K562 (cell line): ENCODE results near the gene ITGA7. TPM values are rescaled to one million over a fixed set of nuclear protein-coding genes. Genes with fewer than 3 reads are reported as not detected.

ENCODE experiments used
- ATAC-seq: fragments of 200-7000 bp; cut with Tn5 transposase; 3 replicates; pipeline ENCODE4 v1.9.1; 2020; ENCODE audit warnings: moderate library complexity
- BruUV-seq: library from RNA; stranded (reverse); fragments of 400-500 nt; replicated peaks from 2 replicates; lab custom pipeline; 2021; lab: Mats Ljungman, UMichigan
- CTCF ChIA-PET: fragments of 300-600 bp; formaldehyde crosslinking; extraction: SDS; loops from one replicate; lab custom pipeline; 2021; ENCODE audit warnings: low intra/inter-chr PET ratio; lab: Yijun Ruan, JAX
- POLR2A ChIA-PET: fragments of 300-600, 350-650 bp; sonication (Branson Sonifier 250); formaldehyde crosslinking; extraction: SDS; loops from one replicate; lab custom pipeline; 2021; ENCODE audit warnings: antibody characterized with exemption, inconsistent platforms; lab: Yijun Ruan, JAX
- DNase-seq, 4 experiments: peaks; one replicate each; pipeline versions ENCODE4 v3.0.0 to v3.0.0-alpha.2; 2011 to 2018; ENCODE audit warnings: low spot score in 3 of 4, mixed read lengths in 3 of 4; ENCODE audit errors: extremely low read depth in 1 of 4
- FAIRE-seq: peaks from 2 replicates; lab custom pipeline; 2011; peaks lifted over from hg19 to GRCh38; lab: Jason Lieb, UNC
- H2AFZ ChIP-seq: 2 replicates; pipeline ENCODE4 v1.6.0; 2011; ENCODE audit warnings: low read depth, low read length, control low read depth, inconsistent platforms
- H3K27ac ChIP-seq: fragments of 200-600 bp; 3 replicates; pipeline ENCODE4 v1.8.0; 2011; ENCODE audit warnings: low read depth, mild to moderate bottlenecking, control low read depth, inconsistent platforms, low read length, moderate library complexity, mixed read lengths; ENCODE audit errors: extremely low read depth
- H3K27me3 ChIP-seq, 2 experiments: fragments of 300-600 bp in 1 of 2; 2 replicates in 1 of 2; 3 replicates in 1 of 2; pipeline versions ENCODE4 v1.6.0 to v1.8.0; 2011; ENCODE audit warnings: inconsistent platforms in 2 of 2, low read length in 2 of 2, mild to moderate bottlenecking in 1 of 2, mixed read lengths in 1 of 2, moderate library complexity in 1 of 2; ENCODE audit not compliant: control insufficient read depth in 2 of 2, insufficient read depth in 2 of 2
- H3K36me3 ChIP-seq: fragments of 300-600 bp; 3 replicates; pipeline ENCODE4 v1.8.0; 2011; ENCODE audit warnings: mild to moderate bottlenecking, low read length, inconsistent platforms; ENCODE audit not compliant: control insufficient read depth, insufficient read depth
- H3K4me1 ChIP-seq, 2 experiments: fragments of 200-600 bp in 1 of 2; replicated peaks in 1 of 2; 2 replicates in 1 of 2; 3 replicates in 1 of 2; pipeline versions ENCODE4 v1.5.1 to v1.8.0; 2011; ENCODE audit warnings: inconsistent platforms in 2 of 2, low read length in 2 of 2, mild to moderate bottlenecking in 1 of 2, mixed read lengths in 1 of 2, moderate library complexity in 1 of 2; ENCODE audit not compliant: control insufficient read depth in 2 of 2, insufficient read depth in 2 of 2
- H3K4me2 ChIP-seq: 2 replicates; pipeline ENCODE4 v1.6.1; 2011; ENCODE audit warnings: low read length, control low read depth, inconsistent platforms, mixed read lengths; ENCODE audit not compliant: insufficient read depth
- H3K4me3 ChIP-seq: fragments of 200-600 bp; sonication (generic), shearing (Covaris generic); 2 replicates; pipeline ENCODE4 v1.5.1; 2016; ENCODE audit warnings: control low read depth, inconsistent platforms
- H3K79me2 ChIP-seq: fragments of 200-600 bp; 3 replicates; pipeline ENCODE4 v1.8.0; 2011; ENCODE audit warnings: low read length, inconsistent platforms; ENCODE audit not compliant: control insufficient read depth, insufficient read depth
- H3K9ac ChIP-seq, 2 experiments: 2 replicates each; pipeline versions ENCODE4 v1.6.0 to v1.6.1; 2011; ENCODE audit warnings: low read depth in 2 of 2, low read length in 2 of 2, control low read depth in 1 of 2, inconsistent platforms in 1 of 2, mild to moderate bottlenecking in 1 of 2, mixed read lengths in 1 of 2; ENCODE audit not compliant: insufficient read depth in 1 of 2
- H3K9me1 ChIP-seq: one replicate; pipeline ENCODE4 v1.6.0; 2011; ENCODE audit warnings: inconsistent platforms, mild to moderate bottlenecking, low read length, moderate library complexity; ENCODE audit not compliant: control insufficient read depth, insufficient read depth
- H3K9me3 ChIP-seq: replicated peaks from 2 replicates; pipeline ENCODE4 v1.5.1; 2011; ENCODE audit warnings: low read depth, low read length, inconsistent platforms; ENCODE audit not compliant: control insufficient read depth, insufficient read depth
- H4K20me1 ChIP-seq: replicated peaks from 2 replicates; pipeline ENCODE4 v1.6.1; 2011; ENCODE audit warnings: low read length, inconsistent platforms, mixed read lengths; ENCODE audit not compliant: control insufficient read depth, insufficient read depth
- ARID3B ChIP-seq: fragments of 250-450 bp; sonication (Bioruptor Pico); IDR thresholded peaks from 2 replicates; pipeline ENCODE4 v1.4.0; 2020; ENCODE audit warnings: borderline replicate concordance
- BCOR ChIP-seq: fragments of 450-650 bp; IDR thresholded peaks from 2 replicates; pipeline ENCODE4 v1.6.1; 2016
- FOXM1 ChIP-seq, 2 experiments: fragments of 450-650 bp in 1 of 2; sonication (generic) in 1 of 2; formaldehyde crosslinking in 1 of 2; IDR thresholded peaks; 2 replicates each; pipeline versions ENCODE4 v1.6.1 to v1.9.0; 2017 to 2022; ENCODE audit warnings: low read depth in 2 of 2, mild to moderate bottlenecking in 2 of 2, missing genetic modification reagents in 1 of 2, moderate library complexity in 1 of 2
- HMGN3 ChIP-seq: IDR thresholded peaks from 2 replicates; pipeline ENCODE4 v1.6.1; 2011; ENCODE audit warnings: borderline replicate concordance, low read depth, mild to moderate bottlenecking, mixed read lengths, low read length; ENCODE audit not compliant: insufficient read length; ENCODE audit errors: extremely low read depth
- MCM3 ChIP-seq: fragments of 450-650 bp; IDR thresholded peaks from 2 replicates; pipeline ENCODE4 v1.6.1; 2016
- NFXL1 ChIP-seq: fragments of 450-650 bp; formaldehyde crosslinking; IDR thresholded peaks from 2 replicates; pipeline ENCODE4 v1.4.0; 2021; ENCODE audit warnings: mild to moderate bottlenecking
- NR2C1 ChIP-seq, 2 experiments: fragments of 450-650 bp; IDR thresholded peaks; 2 replicates each; pipeline ENCODE4 v1.6.1; 2017; ENCODE audit warnings: mild to moderate bottlenecking in 2 of 2, antibody characterized with exemption in 1 of 2, inconsistent platforms in 1 of 2, missing compliant biosample characterization in 1 of 2, missing genetic modification characterization in 1 of 2
- NR3C1 ChIP-seq: sonication (generic); formaldehyde crosslinking; IDR thresholded peaks from 2 replicates; pipeline ENCODE4 v1.8.1; 2022; ENCODE audit warnings: missing genetic modification reagents
- XRCC3 ChIP-seq: fragments of 450-650 bp; IDR thresholded peaks from 2 replicates; pipeline ENCODE4 v1.6.1; 2017; ENCODE audit warnings: mild to moderate bottlenecking, moderate library complexity
- ZNF212 ChIP-seq: fragments of 450-650 bp; formaldehyde crosslinking; IDR thresholded peaks from 2 replicates; pipeline ENCODE4 v1.4.0; 2020; ENCODE audit warnings: mild to moderate bottlenecking
- ZSCAN32 ChIP-seq: fragments of 450-650 bp; formaldehyde crosslinking; IDR thresholded peaks from 2 replicates; pipeline ENCODE4 v1.4.0; 2020; ENCODE audit warnings: mild to moderate bottlenecking, moderate library complexity
- WGBS: fragments of 100-300 bp; shearing (Covaris generic); methylation state at CpG from one replicate; pipeline ENCODE4 v1.1.6; 2016; ENCODE audit warnings: low coverage, mixed read lengths; ENCODE audit not compliant: insufficient coverage; ENCODE audit errors: missing lambda C conversion rate; 5-methylcytosine and 5-hydroxymethylcytosine counted together
- in situ Hi-C: fragments of 300-500 bp; cut with MboI; formaldehyde crosslinking; loops from 4 replicates; pipeline ENCODE4 v1.15.0; 2018; ENCODE audit warnings: inconsistent platforms, mixed read lengths
- intact Hi-C: fragments of 100-400 bp; cut with micrococcal nuclease; formaldehyde crosslinking; loops from 2 replicates; pipeline ENCODE4 v1.14.2; 2022
- polyA plus RNA-seq, 8 experiments: library from polyadenylated mRNA; depleted of rRNA in 4 of 8; stranded (reverse) in 5 of 8; unstranded in 3 of 8; fragments of >200 nt; fragmentation: Nextera tagmentation in 2 of 8; fragmentation: Illumina TruSeq in 1 of 8; extraction: Ambion mirVana in 2 of 8; extraction: Trizol in 1 of 8; gene quantifications; 2 replicates each; pipeline versions ENCODE4 v1.2.1 to v1.2.3, GENCODE V29; 2011 to 2014; ENCODE audit warnings: inconsistent platforms in 1 of 8, missing spikeins in 1 of 8
- total RNA-seq, 7 experiments: library from RNA; depleted of rRNA in 6 of 7; stranded (reverse); fragments of >200 nt in 6 of 7; fragmentation: Illumina TruSeq in 2 of 7; extraction: Trizol in 2 of 7; gene quantifications; 2 replicates each; pipeline versions ENCODE4 v1.2.1 to v1.2.3, GENCODE V29; 2011 to 2021; ENCODE audit warnings: low replicate concordance in 1 of 7

ITGA7 gene
- total and polyA plus RNA-seq, 9 of the 15 experiments (the other 6 are each of a cell fraction or from before 2014, with no cell fraction given), result 0.11 to 2.3 (median 0.56) TPM; not detected in 1

DNA sequence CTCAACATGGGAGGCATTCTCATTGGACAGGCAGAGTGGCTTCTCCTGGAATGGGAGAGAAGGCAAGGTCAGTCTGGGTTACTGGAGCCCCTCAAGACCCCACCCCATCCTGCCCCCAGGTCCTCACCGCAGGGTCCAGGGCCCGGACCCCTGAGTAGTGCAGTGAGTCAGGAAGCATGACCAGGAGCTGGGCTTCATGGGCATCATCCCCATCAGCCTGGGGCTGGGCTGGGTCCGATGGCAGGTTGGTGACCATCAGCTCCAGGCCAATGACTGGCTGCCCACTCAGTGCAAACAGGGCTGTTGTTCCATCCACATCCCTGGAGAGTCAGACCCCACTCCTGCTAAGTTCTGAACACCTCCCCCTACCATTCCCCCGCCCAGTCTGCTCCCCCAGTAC, 13.1 kb downstream of the ITGA7 start:
- TF ChIP-seq ZSCAN32 (CRISPR knock-in tag) (no peak), BCOR (no peak), NFXL1 (CRISPR knock-in tag) (no peak), FOXM1 (IDR thresholded peaks at IDR 0.05; ENCODE audit: low read depth) (no peak), FOXM1 (CRISPR knock-in tag; IDR thresholded peaks at IDR 0.05; ENCODE audit: low read depth) (no peak), NR3C1 (CRISPR knock-in tag) (no peak), XRCC3 (no peak), MCM3 (no peak), HMGN3 (no peak), ZNF212 (CRISPR knock-in tag) (no peak), ARID3B (no peak), NR2C1 (IDR thresholded peaks at IDR 0.05) (no peak), NR2C1 (tag; IDR thresholded peaks at IDR 0.05) (no peak)
- no peak overlapping the region for H3K4me2 ChIP-seq
- no peaks in the 10 kb centered on the region; the same call in 1 of the 2 replicates for H4K20me1 ChIP-seq
- H3K9ac ChIP-seq, result no peak overlapping the region
- no peaks in the 10 kb centered on the region for H3K9me3 ChIP-seq
- no peaks in the 10 kb centered on the region for H3K79me2 ChIP-seq
- ChIA-PET CTCF (no interaction called here), POLR2A (interaction anchor here (0.5 to 1.0 kb wide), 3 partner anchors 13 to 49 kb away, joined by 3 to 4 read pairs (median 3); a partner anchor contains a TSS)
- no TSS peak for BruUV-seq
- peaks cover 0 to 11% of the 10 kb centered on the region in 2 experiments; a peak in 1 of 5 replicates for H3K4me1 ChIP-seq
- in situ Hi-C loops, result no loop called here
- no peak overlapping the region for H3K4me3 ChIP-seq
- peaks cover 20 to 53% of the 10 kb centered on the region in 2 experiments; a peak in 4 of 5 replicates for H3K27me3 ChIP-seq
- no peaks in the 10 kb centered on the region for H3K9me1 ChIP-seq
- H2AFZ ChIP-seq, result no peak overlapping the region
- 9% methylated on average over 4 of the region's 4 CpGs for WGBS
- intact Hi-C loops, result no loop called here
- no peak for DNase-seq
- H3K27ac ChIP-seq, result no peak overlapping the region
- no peaks in the 10 kb centered on the region for H3K36me3 ChIP-seq
- no peak for FAIRE-seq
- ATAC-seq, result no peak
